HepG2 (cell line): ENCODE measurements around the gene LRRC15. TPM values are rescaled to one million over a fixed set of nuclear protein-coding genes. Genes with fewer than 3 reads are reported as not detected.

ENCODE experiments used
- ATF4 ChIP-seq, 2 experiments: fragments of 450-650 bp in 1 of 2; sonication (generic) in 1 of 2; formaldehyde crosslinking; IDR thresholded peaks; 2 replicates each; pipeline versions ENCODE4 v1.5.0 to v1.8.0; 2020 to 2022; ENCODE audit warnings: mild to moderate bottlenecking in 1 of 2, missing genetic modification reagents in 1 of 2
- CCDC6 ChIP-seq: sonication (generic); formaldehyde crosslinking; IDR thresholded peaks from 2 replicates; pipeline ENCODE4 v1.8.1; 2022; ENCODE audit warnings: mild to moderate bottlenecking, missing genetic modification reagents, moderate library complexity
- CHCHD3 ChIP-seq: sonication (generic); formaldehyde crosslinking; IDR thresholded peaks from 2 replicates; pipeline ENCODE4 v1.8.0; 2022; ENCODE audit warnings: mild to moderate bottlenecking, missing genetic modification reagents, moderate library complexity
- DRAP1 ChIP-seq: IDR thresholded peaks from 2 replicates; pipeline ENCODE4 v1.6.1; 2016; ENCODE audit warnings: missing genetic modification reagents, missing compliant biosample characterization
- FOSL1 ChIP-seq: sonication (generic); formaldehyde crosslinking; IDR thresholded peaks from 2 replicates; pipeline ENCODE4 v1.9.0; 2021; ENCODE audit warnings: missing genetic modification reagents, borderline replicate concordance
- FOSL2 ChIP-seq: sonication (generic); formaldehyde crosslinking; IDR thresholded peaks from 2 replicates; pipeline ENCODE4 v1.4.0; 2020; ENCODE audit warnings: missing genetic modification reagents
- HDAC1 ChIP-seq: sonication (generic); formaldehyde crosslinking; IDR thresholded peaks from 2 replicates; pipeline ENCODE4 v1.5.1; 2020; ENCODE audit warnings: mild to moderate bottlenecking, missing genetic modification reagents
- KLF16 ChIP-seq, 2 experiments: sonication (generic) in 1 of 2; formaldehyde crosslinking in 1 of 2; IDR thresholded peaks; 2 replicates each; pipeline versions ENCODE4 v1.6.1 to v1.8.0; 2016 to 2023; ENCODE audit warnings: missing genetic modification reagents in 2 of 2, missing compliant biosample characterization in 1 of 2
- MLX ChIP-seq: IDR thresholded peaks from 2 replicates; pipeline ENCODE4 v1.6.1; 2016
- NCOR1 ChIP-seq: fragments of 200-600 bp; sonication (generic); IDR thresholded peaks from 2 replicates; pipeline ENCODE4 v1.7.0; 2017; ENCODE audit warnings: antibody characterized with exemption, low read length, borderline replicate concordance
- SAP130 ChIP-seq: IDR thresholded peaks from 2 replicates; pipeline ENCODE4 v1.6.1; 2016; ENCODE audit warnings: low read depth
- THRA ChIP-seq: sonication (generic); formaldehyde crosslinking; IDR thresholded peaks from 2 replicates; pipeline ENCODE4 v1.4.0; 2020; ENCODE audit warnings: missing genetic modification reagents, borderline replicate concordance
- ZBTB26 ChIP-seq: IDR thresholded peaks from 2 replicates; pipeline ENCODE4 v1.6.1; 2016; ENCODE audit warnings: missing compliant biosample characterization, missing genetic modification reagents, borderline replicate concordance
- ZGPAT ChIP-seq: IDR thresholded peaks from 2 replicates; pipeline ENCODE4 v1.6.1; 2016; ENCODE audit warnings: mild to moderate bottlenecking
- ZMAT5 ChIP-seq: sonication (generic); formaldehyde crosslinking; IDR thresholded peaks from 2 replicates; pipeline ENCODE4 v1.5.0; 2020; ENCODE audit warnings: mild to moderate bottlenecking, low read depth, missing genetic modification reagents, borderline replicate concordance
- ZNF441 ChIP-seq: sonication (generic); formaldehyde crosslinking; IDR thresholded peaks from 2 replicates; pipeline ENCODE4 v1.7.0; 2021; ENCODE audit warnings: missing genetic modification reagents, borderline replicate concordance
- ZNF547 ChIP-seq: sonication (generic); formaldehyde crosslinking; IDR thresholded peaks from 2 replicates; pipeline ENCODE4 v1.5.1; 2020; ENCODE audit warnings: mild to moderate bottlenecking, missing genetic modification reagents
- ZNF549 ChIP-seq: sonication (generic); formaldehyde crosslinking; IDR thresholded peaks from 2 replicates; pipeline ENCODE4 v1.5.0; 2020; ENCODE audit warnings: missing genetic modification reagents
- ZNF619 ChIP-seq: sonication (generic); formaldehyde crosslinking; IDR thresholded peaks from 2 replicates; pipeline ENCODE4 v1.4.0; 2020; ENCODE audit warnings: mild to moderate bottlenecking, missing genetic modification reagents
- ZNF670 ChIP-seq: sonication (generic); formaldehyde crosslinking; IDR thresholded peaks from 2 replicates; pipeline ENCODE4 v1.8.0; 2022; ENCODE audit warnings: mild to moderate bottlenecking, missing genetic modification reagents, borderline replicate concordance
- ZNF781 ChIP-seq: sonication (generic); formaldehyde crosslinking; IDR thresholded peaks from 2 replicates; pipeline ENCODE4 v1.5.1; 2020; ENCODE audit warnings: borderline replicate concordance, mild to moderate bottlenecking, missing genetic modification reagents; ENCODE audit errors: not compliant biosample characterization
- ZSCAN21 ChIP-seq: sonication (generic); formaldehyde crosslinking; IDR thresholded peaks from 2 replicates; pipeline ENCODE4 v1.8.0; 2022; ENCODE audit warnings: mild to moderate bottlenecking, missing genetic modification reagents, moderate library complexity, borderline replicate concordance
- polyA plus RNA-seq, 8 experiments: library from polyadenylated mRNA; depleted of rRNA in 3 of 8; stranded (reverse) in 7 of 8; unstranded in 1 of 8; fragments of >200 nt; fragmentation: Illumina TruSeq in 4 of 8; extraction: Trizol in 4 of 8; gene quantifications; 2 replicates each; pipeline versions ENCODE4 v1.2.1 to v1.2.3, GENCODE V29; 2011 to 2016; ENCODE audit warnings: low read depth in 4 of 8, missing spikeins in 1 of 8, mixed read lengths in 1 of 8; ENCODE audit not compliant: insufficient read depth in 1 of 8
- total RNA-seq, 5 experiments: library from RNA; depleted of rRNA; stranded (reverse); fragments of >200 nt; fragmentation: Illumina TruSeq; extraction: Trizol; gene quantifications; 2 replicates each; pipeline ENCODE4 v1.2.3, GENCODE V29; 2016; ENCODE audit warnings: low read depth in 1 of 5

The LRRC15 gene
- total and polyA plus RNA-seq, 2 of the 13 experiments (the other 11 are each of a cell fraction or from before 2014, with no cell fraction given): not detected

GRCh38 chr3:194320744-194321243 lies 48.7 kb downstream of the LRRC15 start (continued):
- TF ChIP-seq DRAP1 (CRISPR knock-in tag) (peak; percentile 74), FOSL1 (CRISPR knock-in tag) (no peak), THRA (peak; percentile 59; the same call in 1 of the 2 replicates), ZNF549 (CRISPR knock-in tag) (no peak), ZSCAN21 (CRISPR knock-in tag) (peak; percentile 42; the same call in 1 of the 2 replicates), ZNF781 (CRISPR knock-in tag) (peak; percentile 61), ZNF619 (peak; percentile 21; the same call in 1 of the 2 replicates), ZGPAT (CRISPR knock-in tag) (0 out of 2 replicates have a peak, but pooled peaks have one; percentile 19), ZBTB26 (CRISPR knock-in tag) (no peak), HDAC1 (CRISPR knock-in tag) (peak; percentile 80), KLF16 (CRISPR knock-in tag; IDR thresholded peaks at IDR 0.05) (peak in 1 of 2 experiments; percentile 43; a peak in 1 of 4 replicates), ZNF547 (CRISPR knock-in tag) (no peak), MLX (peak; percentile 74; the same call in 1 of the 2 replicates), CCDC6 (CRISPR knock-in tag) (no peak), ZNF441 (CRISPR knock-in tag) (0 out of 2 replicates have a peak, but pooled peaks have one; percentile 22), FOSL2 (CRISPR knock-in tag) (no peak), ZMAT5 (no peak), ATF4 (CRISPR knock-in tag; IDR thresholded peaks at IDR 0.05) (0 out of 4 replicates have a peak, but pooled peaks of 1 of the 2 experiments have one; percentile 5), ZNF670 (CRISPR knock-in tag) (peak; percentile 67; the same call in 1 of the 2 replicates), NCOR1 (peak; percentile 21; the same call in 1 of the 2 replicates), SAP130 (CRISPR knock-in tag) (peak; percentile 64), CHCHD3 (no peak)
